Eye (tissue), 1 donor: ENCODE measurements around the gene TBC1D25.

Source experiments
- DNase-seq: peaks from one replicate; pipeline ENCODE4 v3.0.0-alpha.2; 2015

Gene TBC1D25

DNA sequence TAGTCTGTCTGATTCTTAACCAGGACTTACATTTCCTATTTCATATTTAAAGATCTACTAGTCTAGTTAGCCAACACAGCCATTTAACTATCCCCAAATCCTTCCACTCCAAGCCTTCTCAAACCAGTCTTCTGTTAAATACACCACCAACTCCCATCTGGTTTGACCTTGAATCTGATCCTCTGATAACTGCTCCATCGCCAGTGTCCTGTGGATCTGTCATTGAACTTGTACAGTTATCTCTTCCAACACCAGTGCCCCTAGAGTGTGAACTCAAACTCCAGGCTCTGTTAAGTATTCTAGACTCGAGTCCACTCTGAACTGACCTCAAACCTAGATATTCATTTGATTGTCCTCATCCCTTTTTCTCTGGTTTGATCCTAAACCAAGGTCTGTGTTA, 72.2 kb downstream of the TBC1D25 start:
- DNase-seq: no peak
